Uterus (tissue), 4 donors: ENCODE results near the gene OR1K1. TPM values are rescaled to one million over a fixed set of nuclear protein-coding genes. Genes with fewer than 3 reads are reported as not detected.
"Not testable (repeated sequence)": the region's sequence is repeated elsewhere in the genome, so short reads cannot be mapped to it uniquely, and the experiment has no call there.

Source experiments
- DNase-seq, 2 donors: peaks; one replicate each; pipeline ENCODE4 v3.0.0-alpha.2; 2019 to 2020
- H3K27ac ChIP-seq, 2 donors: fragments of 200-600 bp; sonication (generic); 1 replicate in 1 of 2; 2 replicates in 1 of 2; pipeline ENCODE4 v1.5.1; 2016 to 2018
- H3K27me3 ChIP-seq, 2 donors: fragments of 200-600 bp; sonication (generic); one replicate each; pipeline ENCODE4 v1.5.1; 2018 to 2019; ENCODE audit warnings: control low read depth in 1 of 2
- H3K36me3 ChIP-seq, 2 donors: fragments of 200-600 bp; sonication (generic); one replicate each; pipeline ENCODE4 v1.5.1; 2019; ENCODE audit warnings: control low read depth in 1 of 2
- H3K4me1 ChIP-seq, 2 donors: fragments of 200-600 bp; sonication (generic); one replicate each; pipeline ENCODE4 v1.5.1; 2018 to 2019; ENCODE audit warnings: control low read depth in 1 of 2
- H3K4me3 ChIP-seq, 2 donors: fragments of 200-600 bp; sonication (generic); 1 replicate in 1 of 2; 2 replicates in 1 of 2; pipeline ENCODE4 v1.5.1; 2018 to 2019; ENCODE audit warnings: mild to moderate bottlenecking in 1 of 2
- H3K9me3 ChIP-seq, 2 donors: fragments of 200-600 bp; sonication (generic); one replicate each; pipeline ENCODE4 v1.5.1; 2019; ENCODE audit warnings: control low read depth in 1 of 2
- CTCF ChIP-seq, 4 experiments: fragments of 200-600 bp in 2 of 4; fragments of 450-650 bp in 2 of 4; sonication (generic) in 2 of 4; IDR thresholded peaks; one replicate each; pipeline ENCODE4 v1.5.1; 2016 to 2019; ENCODE audit warnings: antibody characterized with exemption in 4 of 4, mild to moderate bottlenecking in 2 of 4, moderate library complexity in 1 of 4
- POLR2A ChIP-seq, 2 donors: fragments of 450-650 bp; IDR thresholded peaks; one replicate each; pipeline ENCODE4 v1.6.1; 2016; ENCODE audit warnings: antibody characterized with exemption in 2 of 2, mild to moderate bottlenecking in 1 of 2, moderate library complexity in 1 of 2
- intact Hi-C: fragments of 100-400 bp; cut with DNase I; formaldehyde crosslinking; loops from one replicate; pipeline ENCODE4 v1.15.1; 2023; ENCODE audit warnings: low total_unique reads
- total RNA-seq, 4 donors: library from RNA; depleted of rRNA in 3 of 4; stranded (reverse); fragments of >200 nt in 3 of 4; gene quantifications; one replicate each; pipeline versions ENCODE4 v1.1.0 to v1.2.4, GENCODE V29; 2014 to 2023
- donor health status: DM: yes; HTN: yes; CAD: no.

OR1K1 gene
- total RNA-seq, 4 donors from 2014 or later: not detected

DNA sequence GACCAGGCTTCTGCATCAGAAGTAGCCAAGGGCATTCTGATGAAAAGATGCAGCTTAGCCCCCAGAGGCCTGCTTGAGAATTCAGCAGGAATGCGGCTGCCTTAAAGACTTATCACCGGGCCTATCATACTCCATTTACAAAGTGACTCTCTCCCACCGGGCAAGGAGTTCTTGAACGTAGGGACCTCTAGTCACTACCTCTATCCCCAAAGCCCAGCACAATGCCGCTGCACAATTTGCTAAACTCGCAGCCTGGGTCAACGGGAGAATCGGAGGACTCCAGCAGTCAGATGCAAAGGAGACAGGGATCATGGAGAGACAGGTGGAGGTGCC is 27.8 kb downstream of the OR1K1 start:
- Histone ChIP-seq H3K36me3 (no peaks in the 10 kb centered on the region), H3K27me3 (no peaks in the 10 kb centered on the region), H3K9me3 (no peaks in the 10 kb centered on the region), H3K27ac (peak overlapping the region; percentile 96 to 97), H3K4me3 (peak overlapping the region; percentile 92), H3K4me1 (peaks cover 8 to 10% of the 10 kb centered on the region in 2 donors)
- TF ChIP-seq POLR2A (IDR thresholded peaks at IDR 0.05) (no peak), CTCF (IDR thresholded peaks at IDR 0.05) (no peak)
- no peak for DNase-seq
- intact Hi-C loops: no loop called here

DNA sequence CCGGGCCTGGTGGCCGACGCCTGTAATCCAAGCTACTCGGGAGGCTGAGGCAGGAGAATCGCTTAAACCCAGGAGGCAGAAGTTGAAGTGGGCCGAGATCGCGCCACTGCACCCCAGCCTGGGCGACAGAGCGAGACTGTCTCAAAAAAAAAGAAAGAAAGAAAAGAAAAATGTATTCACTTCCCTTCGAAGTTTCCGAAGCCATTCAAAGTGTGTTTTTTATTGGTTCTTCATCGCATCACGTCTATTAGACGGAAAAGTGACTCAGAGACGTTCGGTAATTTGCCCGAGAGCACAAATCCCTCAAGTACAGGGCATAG is 29.0 kb downstream of the OR1K1 start:
- H3K36me3 ChIP-seq, H3K27me3 ChIP-seq, intact Hi-C loops, H3K4me1 ChIP-seq, H3K9me3 ChIP-seq, DNase-seq: not testable (repeated sequence)
- H3K4me3 ChIP-seq: peak overlapping the region; percentile 92
- H3K27ac ChIP-seq: peak overlapping the region; percentile 96 to 97

DNA sequence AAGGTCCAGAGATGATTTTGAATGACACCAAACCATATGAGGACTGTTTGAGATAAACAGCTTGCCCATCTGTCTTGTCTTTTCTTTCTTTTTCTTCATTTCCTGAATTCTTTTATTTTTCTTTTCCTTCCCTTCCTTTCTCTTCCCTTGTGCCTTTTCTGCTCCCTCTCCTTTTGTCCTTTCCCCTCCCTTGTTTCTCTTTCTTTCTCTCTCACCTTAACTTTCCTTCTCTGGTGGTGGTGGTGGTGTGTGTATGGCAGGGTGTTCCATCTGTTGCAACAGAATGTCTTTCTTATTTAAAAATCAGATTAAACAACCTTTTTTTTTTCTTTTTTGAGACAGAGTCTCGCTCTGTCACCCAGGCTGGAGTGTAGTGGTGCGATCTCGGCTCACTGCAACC is 32.3 kb downstream of the OR1K1 start:
- no peak for DNase-seq
- Histone ChIP-seq H3K9me3 (no peaks in the 10 kb centered on the region), H3K36me3 (no peaks in the 10 kb centered on the region), H3K27me3 (no peaks in the 10 kb centered on the region), H3K4me3 (no peak overlapping the region), H3K4me1 (peaks cover 0 to 2% of the 10 kb centered on the region in 2 donors), H3K27ac (no peak overlapping the region)
- TF ChIP-seq CTCF (IDR thresholded peaks at IDR 0.05) (no peak), POLR2A (IDR thresholded peaks at IDR 0.05) (no peak)
- intact Hi-C loops: no loop called here

DNA sequence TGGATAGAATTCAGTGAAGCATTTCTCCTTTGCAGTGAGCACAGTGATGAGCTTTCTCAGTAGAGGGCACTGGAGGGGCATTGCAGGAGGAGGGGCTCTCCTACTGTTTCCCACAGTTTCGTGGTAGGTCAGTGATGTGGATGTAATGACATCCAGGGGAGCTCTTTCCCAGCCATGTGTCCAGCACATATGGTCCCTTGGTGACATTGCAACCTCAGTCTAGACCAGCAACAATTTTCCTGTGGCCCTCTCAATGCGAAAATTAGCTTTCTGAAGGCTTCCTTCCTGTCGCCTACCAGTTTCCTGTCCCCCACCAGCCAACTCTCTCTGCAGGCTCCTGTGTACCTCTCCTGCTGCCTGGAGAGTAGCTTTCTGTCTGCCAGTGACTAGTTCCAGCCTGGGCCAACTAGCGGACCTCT is 35.4 kb downstream of the OR1K1 start:
- Histone ChIP-seq H3K4me1 (no peaks in the 10 kb centered on the region), H3K9me3 (no peaks in the 10 kb centered on the region), H3K36me3 (no peaks in the 10 kb centered on the region), H3K4me3 (no peak overlapping the region), H3K27me3 (no peaks in the 10 kb centered on the region), H3K27ac (no peak overlapping the region)
- no peak for DNase-seq
- intact Hi-C loops: no loop called here
- TF ChIP-seq POLR2A (IDR thresholded peaks at IDR 0.05) (no peak), CTCF (IDR thresholded peaks at IDR 0.05) (no peak)

- Histone ChIP-seq H3K27me3 (no peaks in the 10 kb centered on the region), H3K36me3 (no peaks in the 10 kb centered on the region), H3K9me3 (no peaks in the 10 kb centered on the region), H3K4me3 (no peak overlapping the region), H3K4me1 (no peaks in the 10 kb centered on the region), H3K27ac (no peak overlapping the region)
- DNase-seq: no peak
- intact Hi-C loops: no loop called here
- TF ChIP-seq POLR2A (IDR thresholded peaks at IDR 0.05) (no peak), CTCF (IDR thresholded peaks at IDR 0.05) (no peak)
These were observed 37.4 kb downstream of the OR1K1 start for GRCh38 chr9:122837266-122837850.

GRCh38 chr9:122838441-122838840 is 38.5 kb downstream of the OR1K1 start:
- H3K27ac ChIP-seq, DNase-seq, H3K4me1 ChIP-seq, intact Hi-C loops, H3K4me3 ChIP-seq, H3K9me3 ChIP-seq, H3K27me3 ChIP-seq, H3K36me3 ChIP-seq: not testable (repeated sequence)
